AG04450 (cell line): Measurements from ENCODE around the gene TLCD3A. TPM values are rescaled to one million over a fixed set of nuclear protein-coding genes. Genes with fewer than 3 reads are reported as not detected.

ENCODE experiments used
- CTCF ChIA-PET: fragments of 300-600, 350-600 bp; formaldehyde crosslinking; extraction: SDS; loops from one replicate; lab custom pipeline; 2022; ENCODE audit warnings: antibody characterized with exemption, inconsistent platforms; lab: Charles Lee
- POLR2A ChIA-PET: fragments of 350-600 bp; formaldehyde crosslinking; extraction: SDS; loops from one replicate; lab custom pipeline; 2021; ENCODE audit warnings: antibody characterized with exemption, inconsistent platforms; lab: Yijun Ruan, JAX
- DNase-seq: peaks from one replicate; pipeline ENCODE4 v3.0.0-alpha.2; 2011; ENCODE audit warnings: low read depth, low spot score
- H3K27ac ChIP-seq: one replicate; pipeline ENCODE4 v1.5.1; 2012; ENCODE audit warnings: low read depth, low read length, control low read depth
- H3K27me3 ChIP-seq: one replicate; pipeline ENCODE4 v1.6.0; 2012; ENCODE audit warnings: low read length; ENCODE audit not compliant: control insufficient read depth, insufficient read depth
- H3K4me3 ChIP-seq: 2 replicates; pipeline ENCODE4 v1.5.1; 2011; ENCODE audit warnings: mild to moderate bottlenecking, low read depth, low read length, control low read depth
- H3K9me3 ChIP-seq: 2 replicates; pipeline ENCODE4 v1.5.1; 2012; ENCODE audit warnings: low read length; ENCODE audit not compliant: control insufficient read depth, insufficient read depth
- CTCF ChIP-seq: IDR thresholded peaks from 2 replicates; pipeline ENCODE4 v1.5.1; 2011; ENCODE audit warnings: low read depth, low read length, control low read depth, inconsistent platforms
- polyA plus RNA-seq: library from polyadenylated mRNA; depleted of rRNA; stranded (reverse); fragments of >200 nt; gene quantifications from 2 replicates; pipeline ENCODE4 v1.2.3, GENCODE V29; 2011; rRNA removed

Gene TLCD3A
- polyA plus RNA-seq, 1 experiment: 23.9 TPM

DNA sequence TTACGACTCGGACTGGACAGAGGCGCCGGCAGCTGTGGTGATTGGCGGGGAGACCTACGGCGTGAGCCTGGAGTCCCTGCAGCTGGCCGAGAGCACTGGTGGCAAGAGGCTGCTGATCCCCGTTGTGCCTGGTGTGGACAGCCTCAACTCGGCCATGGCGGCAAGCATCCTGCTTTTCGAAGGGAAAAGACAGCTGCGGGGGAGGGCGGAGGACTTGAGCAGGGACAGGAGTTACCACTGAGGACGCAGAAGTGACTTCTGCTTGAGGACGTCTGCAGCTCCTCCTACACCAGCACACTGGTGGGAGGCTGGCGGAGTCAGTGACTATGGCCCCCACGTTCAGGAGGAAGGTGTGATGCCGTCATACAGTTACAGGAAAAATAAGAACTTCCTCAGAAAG, 59.4 kb downstream of the TLCD3A start:
- no peak for TF ChIP-seq CTCF
- H3K27me3 ChIP-seq: no peaks in the 10 kb centered on the region
- POLR2A ChIA-PET: interaction anchor here (0.6 to 0.7 kb wide), 2 partner anchors 189 to 236 kb away, joined by 4 to 5 read pairs; no protein-coding TSS in a partner anchor
- DNase-seq: no peak
- no peak overlapping the region for H3K27ac ChIP-seq
- CTCF ChIA-PET: interaction anchor here (1.3 kb wide), 1 partner anchor 189 kb away, joined by 10 read pairs; no protein-coding TSS in a partner anchor
- H3K9me3 ChIP-seq: no peaks in the 10 kb centered on the region; the same call in 1 of the 2 replicates
- no peak overlapping the region for H3K4me3 ChIP-seq

DNA sequence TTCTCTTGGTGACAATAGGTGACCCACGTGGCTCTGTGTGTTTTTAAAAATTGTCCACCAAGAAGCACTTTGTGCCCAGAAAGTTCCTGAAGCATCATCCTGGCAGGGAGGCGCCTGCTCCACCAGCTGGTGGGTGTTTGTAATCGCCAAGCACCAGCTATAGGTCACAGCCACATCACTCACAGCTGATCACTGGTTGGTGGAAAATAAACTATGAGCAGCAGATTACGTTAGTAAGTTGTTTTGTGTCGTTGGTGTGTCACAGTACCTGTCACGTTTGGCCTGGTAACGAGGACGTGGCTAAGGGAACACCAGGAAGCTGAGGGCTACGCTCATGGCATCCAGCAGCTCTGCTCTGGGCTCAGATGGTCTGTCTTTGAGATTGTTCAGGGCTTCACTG, 59.9 kb downstream of the TLCD3A start:
- H3K4me3 ChIP-seq: no peak overlapping the region
- POLR2A ChIA-PET: interaction anchor here (0.7 kb wide), 1 partner anchor 189 kb away, joined by 5 read pairs; no protein-coding TSS in a partner anchor
- H3K27me3 ChIP-seq: no peaks in the 10 kb centered on the region
- CTCF ChIA-PET: interaction anchor here (1.3 kb wide), 1 partner anchor 189 kb away, joined by 10 read pairs; no protein-coding TSS in a partner anchor
- H3K9me3 ChIP-seq: no peaks in the 10 kb centered on the region; the same call in 1 of the 2 replicates
- no peak for TF ChIP-seq CTCF
- DNase-seq: no peak
- peak overlapping the region; percentile 31 for H3K27ac ChIP-seq

Other genes starting within 250 kb of the TLCD3A start
- gene VPS53, start 17.8 kb upstream of the TLCD3A start, polyA plus RNA-seq: 29.2 and 32.7 TPM in 2 replicates
- gene GEMIN4, start 19.7 kb downstream of the TLCD3A start, polyA plus RNA-seq: 9.3 and 13.6 TPM in 2 replicates
- gene GLOD4, start 49.7 kb downstream of the TLCD3A start, polyA plus RNA-seq: 33.5 and 42.2 TPM in 2 replicates
- 8.1 and 8.7 TPM in 2 replicates for gene MRM3, start 49.8 kb downstream of the TLCD3A start, polyA plus RNA-seq
- 118 and 135 TPM in 2 replicates for gene NXN, start 247.2 kb downstream of the TLCD3A start, polyA plus RNA-seq